PC-9 (cell line): ENCODE data around the gene SLIT1.

ENCODE experiments used
- CTCF ChIP-seq: fragments of 200-600 bp; sonication (generic); conservative IDR thresholded peaks from 2 replicates; pipeline ENCODE4 v1.6.1; 2017; ENCODE audit warnings: mixed run types, antibody characterized with exemption, mild to moderate bottlenecking, moderate library complexity
- EZH2 ChIP-seq: fragments of 200-600 bp; sonication (generic); IDR thresholded peaks from 2 replicates; pipeline ENCODE4 v1.8.0; 2017; ENCODE audit warnings: antibody characterized with exemption, low read depth

GRCh38 chr10:97165499-97165898, 20.3 kb downstream of the SLIT1 start:
- TF ChIP-seq CTCF (no peak), EZH2 (no peak)
